ENCODE measurements around the gene ZNF576. TPM values are rescaled to one million over a fixed set of nuclear protein-coding genes. Genes with fewer than 3 reads are reported as not detected.

The ZNF576 gene
- 7.1 and 11.4 TPM in 2 replicates for total RNA-seq

DNA sequence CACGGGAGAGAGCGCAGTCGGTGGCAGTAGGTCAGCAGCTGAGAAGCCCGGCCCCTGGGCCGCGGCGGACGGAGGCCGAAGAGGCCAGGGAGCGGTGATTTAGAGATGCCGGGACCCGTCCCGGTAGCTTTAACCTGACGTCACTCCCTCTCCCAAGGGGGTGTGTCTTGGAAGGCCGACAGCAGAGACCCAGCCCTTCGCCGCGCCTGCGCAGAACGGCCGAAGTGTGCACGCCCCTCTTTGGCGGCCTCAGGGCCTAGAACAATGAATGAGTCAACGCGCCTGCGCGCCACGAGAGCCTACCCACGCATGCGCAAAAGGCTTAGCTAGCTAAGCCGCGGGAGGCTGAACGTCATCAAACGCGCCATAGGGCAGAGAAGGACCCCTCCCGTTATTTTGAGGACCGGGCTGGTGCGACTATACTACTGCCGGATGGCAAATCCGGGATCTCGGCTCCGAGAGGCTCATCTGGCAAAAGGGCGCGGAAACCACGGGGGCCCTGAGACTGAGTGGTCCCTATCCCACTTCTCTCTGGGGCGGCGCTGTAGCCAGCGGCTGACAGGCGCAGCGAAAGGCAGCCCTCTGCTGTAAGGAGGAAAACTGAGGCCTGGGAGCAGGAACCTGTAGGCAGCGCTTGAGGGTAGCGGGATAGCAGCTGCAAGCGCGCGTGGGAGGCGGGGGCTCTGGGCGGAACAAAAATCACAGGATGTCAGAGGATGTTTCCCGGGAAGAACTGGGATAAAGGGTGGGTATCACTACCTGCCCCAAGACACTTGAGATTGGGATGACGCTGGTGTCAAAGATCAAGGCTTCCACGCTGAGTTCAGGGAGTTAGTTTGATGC lies at the start of gene ZNF576, which contains the start of gene IRGQ:
TSS of gene ZNF576 (plus strand) at position 597 of the 843 bp plus-strand sequence. CDS start 514 bp downstream, outside the sequence.
TSS of gene IRGQ (minus strand) at position 136 of the 843 bp plus-strand sequence. CDS start 796 bp downstream, outside the sequence.

DNA sequence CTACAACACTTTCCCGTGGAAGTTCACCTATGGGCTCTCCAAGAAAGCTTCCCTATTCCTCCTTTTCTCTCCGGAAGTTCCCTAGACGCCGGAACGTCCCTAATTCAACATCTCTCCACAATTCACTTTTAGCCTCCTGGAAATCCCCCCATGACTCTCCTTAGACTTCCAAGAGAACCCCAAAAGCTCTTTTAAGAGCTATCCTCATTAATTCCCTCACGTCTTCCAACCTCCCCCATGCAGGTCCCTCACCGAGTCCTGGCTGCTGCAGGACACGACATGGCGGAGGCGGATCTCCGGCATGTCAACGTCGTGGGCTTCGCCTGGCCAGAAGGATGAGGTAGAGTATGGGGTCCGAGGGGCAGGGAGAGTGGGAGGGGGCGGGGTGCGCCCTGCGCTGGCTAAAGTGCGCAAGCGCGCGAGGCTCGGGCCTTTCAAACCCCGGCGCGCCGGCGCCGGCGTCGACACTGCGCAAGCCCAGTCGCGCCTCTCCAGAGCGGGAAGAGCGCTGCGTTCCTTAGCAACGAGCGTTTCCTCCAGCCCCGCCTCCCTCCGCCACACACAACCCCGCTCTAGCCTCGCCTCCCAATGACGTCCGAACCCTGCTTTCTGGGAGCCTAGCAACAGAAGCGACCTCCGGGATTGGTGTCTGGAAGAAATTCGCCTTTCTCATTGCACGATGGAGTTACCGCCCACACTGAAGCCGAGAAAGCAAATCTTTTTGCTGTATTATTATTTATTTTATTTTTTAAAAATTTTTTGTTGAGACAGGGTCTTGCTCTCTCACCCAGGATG lies 21.0 kb upstream of the ZNF576 start, which contains the start of the genes PINLYP and XRCC1:
TSS of gene PINLYP (plus strand) at position 646 of the 795 bp plus-strand sequence. CDS start 1,391 bp downstream, outside the sequence.
TSS of gene XRCC1 (minus strand) at position 372 of the 795 bp plus-strand sequence. CDS start at position 303, 69 bp downstream.

DNA sequence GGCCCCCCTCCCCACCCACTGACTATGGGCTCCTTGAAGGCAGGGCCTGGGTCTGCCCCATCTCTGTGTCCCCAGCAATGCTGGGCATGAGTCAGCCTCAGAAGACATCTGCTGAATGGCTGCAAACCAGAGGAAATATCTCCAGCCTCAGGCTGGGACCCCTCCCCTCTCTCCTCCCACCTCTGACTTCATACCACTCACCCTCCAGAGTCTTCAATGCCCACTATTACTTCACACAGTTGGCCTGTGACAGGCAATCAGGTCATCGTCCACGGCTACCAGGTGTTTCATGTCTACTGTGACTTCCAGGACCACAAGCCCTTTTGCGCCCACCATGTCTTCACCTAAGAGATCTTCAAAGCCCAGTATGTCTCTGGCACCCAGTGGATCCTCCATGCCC lies 15.4 kb downstream of the ZNF576 start, which contains the start of gene SRRM5:
TSS of gene SRRM5 (plus strand) at position 301 of the 400 bp plus-strand sequence. CDS start at position 335, 34 bp downstream.

GRCh38 chr19:43619262-43620060 lies 23.1 kb downstream of the ZNF576 start, which contains the start of gene ZNF428:
Gene ZNF428 (minus strand): TSS chr19:43619629. CDS start chr19:43614304, 5,325 bp downstream.

DNA sequence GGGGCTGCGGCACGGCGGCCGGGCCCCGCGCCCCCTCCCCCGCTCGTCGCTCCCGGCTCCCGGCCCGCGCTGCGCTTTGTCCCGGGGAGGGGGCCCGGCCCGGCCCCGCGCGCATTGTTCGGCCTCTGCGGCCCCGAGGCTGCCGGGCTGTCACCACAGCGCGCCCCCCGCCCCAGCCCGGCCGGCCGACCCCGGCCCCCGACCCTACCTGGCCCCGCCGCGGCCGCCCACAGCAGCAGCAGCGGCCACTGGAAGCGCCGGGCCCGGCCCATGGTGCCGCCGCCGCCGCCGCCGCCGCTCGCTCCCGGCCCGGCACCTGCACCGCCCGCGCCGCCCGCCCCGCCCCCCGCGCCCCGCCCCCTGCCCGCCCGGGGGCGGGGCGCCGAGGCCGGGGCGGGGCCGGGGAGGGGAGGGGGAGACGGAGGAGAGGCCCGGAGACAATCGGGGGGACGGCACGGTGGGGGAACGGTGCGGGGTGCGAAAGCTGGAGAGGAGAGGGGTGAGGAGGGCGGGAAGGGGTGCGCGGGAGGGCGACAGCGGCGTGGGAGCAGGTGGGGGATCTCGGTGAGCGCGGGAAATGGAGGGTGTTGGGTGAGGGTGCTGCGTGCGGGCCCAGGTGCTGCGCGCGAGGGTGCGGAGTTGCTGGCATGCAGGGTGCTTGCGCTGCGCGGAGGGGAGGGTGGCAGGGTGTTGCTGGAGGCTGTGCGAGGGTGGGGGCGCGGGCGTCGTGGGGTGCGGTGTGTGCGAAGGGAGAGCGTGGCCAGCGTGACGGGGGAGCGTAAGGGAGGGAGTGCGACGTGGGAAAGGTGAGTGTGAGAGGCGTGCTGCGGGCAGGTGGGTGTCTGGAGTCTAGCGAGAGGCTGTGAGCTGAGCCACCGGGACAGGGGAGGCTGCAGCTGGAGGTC lies 43.4 kb downstream of the ZNF576 start, which contains the start of gene CADM4:
TSS of gene CADM4 (minus strand) at position 332 of the 905 bp plus-strand sequence. CDS start at position 272, 60 bp downstream.

Other genes with a start within 250 kb of the ZNF576 start
- gene CD177, start 242.9 kb upstream of the ZNF576 start, total RNA-seq = 0.09 TPM in 1 of 2 replicates, not detected in the other
- gene TEX101, start 181.7 kb upstream of the ZNF576 start, total RNA-seq = not detected in 2 replicates
- 0.09 and 0.14 TPM in 2 replicates for gene LYPD3, start 131.0 kb upstream of the ZNF576 start, total RNA-seq
- 15.4 and 19.2 TPM in 2 replicates for gene PHLDB3, start 91.8 kb upstream of the ZNF576 start, total RNA-seq
- 92.9 and 117 TPM in 2 replicates for gene ETHE1, start 69.4 kb upstream of the ZNF576 start, total RNA-seq
- 0.14 and 0.28 TPM in 2 replicates for gene ZNF575, start 63.4 kb upstream of the ZNF576 start, total RNA-seq
- gene XRCC1, start 21.1 kb upstream of the ZNF576 start, total RNA-seq = 7.7 and 11.8 TPM in 2 replicates
- gene PINLYP, start 20.8 kb upstream of the ZNF576 start, total RNA-seq = 0.55 and 1.4 TPM in 2 replicates
- gene IRGQ, start 461 bp upstream of the ZNF576 start, total RNA-seq = 15.6 and 17.4 TPM in 2 replicates
- gene SRRM5, start 15.5 kb downstream of the ZNF576 start, total RNA-seq = not detected in 2 replicates
- gene ZNF428, start 23.0 kb downstream of the ZNF576 start, total RNA-seq = 35.0 and 37.5 TPM in 2 replicates
- gene CADM4, start 43.3 kb downstream of the ZNF576 start, total RNA-seq = 2.0 and 3.0 TPM in 2 replicates
- 75.2 and 84.7 TPM in 2 replicates for gene PLAUR, start 73.6 kb downstream of the ZNF576 start, total RNA-seq
- not detected in 2 replicates for gene IRGC, start 119.5 kb downstream of the ZNF576 start, total RNA-seq
- 5.5 and 7.4 TPM in 2 replicates for gene SMG9, start 158.4 kb downstream of the ZNF576 start, total RNA-seq
- gene KCNN4, start 184.4 kb downstream of the ZNF576 start, total RNA-seq = 0.28 and 0.55 TPM in 2 replicates
- gene LYPD5, start 205.9 kb downstream of the ZNF576 start, total RNA-seq = 0.14 and 0.74 TPM in 2 replicates
- 11.4 and 14.1 TPM in 2 replicates for gene ZNF283, start 230.7 kb downstream of the ZNF576 start, total RNA-seq

All from smooth muscle cell of bladder (primary cell).